Nephron progenitor cell (in vitro differentiated cells): ENCODE data around the gene KLK7.
"Not testable (repeated sequence)": the region's sequence is repeated elsewhere in the genome, so short reads cannot be mapped to it uniquely, and the experiment has no call there.

Experiments
- DNase-seq: peaks from one replicate; pipeline ENCODE4 v3.0.0; 2021
- H3K27ac Mint-ChIP-seq: 2 replicates; pipeline ENCODE4 v1.8.0; 2021; ENCODE audit warnings: mild to moderate bottlenecking, moderate library complexity, mixed read lengths
- H3K27me3 Mint-ChIP-seq: 2 replicates; pipeline ENCODE4 v1.8.0; 2021; ENCODE audit warnings: mild to moderate bottlenecking, low read depth, mixed read lengths; ENCODE audit not compliant: poor library complexity
- H3K36me3 Mint-ChIP-seq: 2 replicates; pipeline ENCODE4 v1.8.0; 2021; ENCODE audit warnings: low read depth, mixed read lengths
- H3K4me1 Mint-ChIP-seq: 2 replicates; pipeline ENCODE4 v1.8.0; 2021; ENCODE audit warnings: mixed read lengths
- H3K4me3 Mint-ChIP-seq: 2 replicates; pipeline ENCODE4 v1.8.0; 2021; ENCODE audit warnings: mild to moderate bottlenecking, moderate library complexity, mixed read lengths
- H3K9me3 Mint-ChIP-seq: 2 replicates; pipeline ENCODE4 v1.8.0; 2021; ENCODE audit warnings: mild to moderate bottlenecking, moderate library complexity, mixed read lengths
- TF ChIP-seq, protein P1 (sequence below): fragments of 200-600 bp; sonication (generic); IDR thresholded peaks from 2 replicates; pipeline ENCODE4 v1.5.0; 2021; ENCODE audit warnings: antibody characterized with exemption

KLK7 gene

DNA sequence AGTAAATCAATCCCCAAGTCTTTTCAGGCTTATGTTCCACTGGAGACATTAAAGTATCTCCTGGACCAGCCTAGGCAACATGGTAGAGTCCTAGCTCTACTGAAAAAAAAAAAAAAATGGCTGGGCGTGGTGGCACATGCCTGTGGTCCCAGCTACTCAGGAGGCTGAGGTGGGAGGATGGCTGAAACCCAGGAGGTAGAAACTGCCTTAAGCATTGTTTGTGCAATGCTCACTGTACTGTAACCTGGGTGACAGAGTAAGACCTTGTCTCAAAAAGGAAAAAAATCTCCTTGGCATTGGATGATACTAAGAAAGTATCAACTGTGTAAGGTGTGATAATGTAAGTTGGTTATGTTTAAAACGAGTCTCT lies 8.9 kb upstream of the KLK7 start:
- TF ChIP-seq, protein P1, sequence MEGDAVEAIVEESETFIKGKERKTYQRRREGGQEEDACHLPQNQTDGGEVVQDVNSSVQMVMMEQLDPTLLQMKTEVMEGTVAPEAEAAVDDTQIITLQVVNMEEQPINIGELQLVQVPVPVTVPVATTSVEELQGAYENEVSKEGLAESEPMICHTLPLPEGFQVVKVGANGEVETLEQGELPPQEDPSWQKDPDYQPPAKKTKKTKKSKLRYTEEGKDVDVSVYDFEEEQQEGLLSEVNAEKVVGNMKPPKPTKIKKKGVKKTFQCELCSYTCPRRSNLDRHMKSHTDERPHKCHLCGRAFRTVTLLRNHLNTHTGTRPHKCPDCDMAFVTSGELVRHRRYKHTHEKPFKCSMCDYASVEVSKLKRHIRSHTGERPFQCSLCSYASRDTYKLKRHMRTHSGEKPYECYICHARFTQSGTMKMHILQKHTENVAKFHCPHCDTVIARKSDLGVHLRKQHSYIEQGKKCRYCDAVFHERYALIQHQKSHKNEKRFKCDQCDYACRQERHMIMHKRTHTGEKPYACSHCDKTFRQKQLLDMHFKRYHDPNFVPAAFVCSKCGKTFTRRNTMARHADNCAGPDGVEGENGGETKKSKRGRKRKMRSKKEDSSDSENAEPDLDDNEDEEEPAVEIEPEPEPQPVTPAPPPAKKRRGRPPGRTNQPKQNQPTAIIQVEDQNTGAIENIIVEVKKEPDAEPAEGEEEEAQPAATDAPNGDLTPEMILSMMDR, result no peak
- no peak overlapping the region for H3K27ac Mint-ChIP-seq

DNA sequence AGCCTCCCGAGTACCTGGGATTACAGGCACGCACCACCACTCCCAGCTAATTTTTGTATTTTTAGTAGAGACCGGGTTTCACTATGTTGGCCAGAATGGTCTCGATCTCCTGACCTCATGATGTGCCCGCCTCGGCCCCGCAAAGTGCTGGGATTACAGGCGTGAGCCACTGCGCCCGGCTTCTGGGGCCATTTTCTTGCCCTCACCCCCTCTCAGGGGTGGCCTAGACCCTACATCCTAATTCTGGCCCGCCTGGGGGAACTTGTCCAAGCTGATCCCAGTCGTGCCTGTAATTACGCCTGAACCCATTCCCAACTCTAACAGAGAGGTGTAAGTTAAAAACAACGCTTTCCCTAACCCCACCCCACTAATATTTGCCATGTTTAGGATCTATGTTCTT lies 699 bp upstream of the KLK7 start:
- DNase-seq, H3K9me3 Mint-ChIP-seq, H3K36me3 Mint-ChIP-seq, H3K27ac Mint-ChIP-seq, H3K4me3 Mint-ChIP-seq: not testable (repeated sequence)
- H3K27me3 Mint-ChIP-seq, result peaks cover 82% of the 10 kb centered on the region
- peaks cover 27% of the 10 kb centered on the region for H3K4me1 Mint-ChIP-seq

More for the DNA sequence above, 8.9 kb upstream of the KLK7 start:
- peaks cover 63% of the 10 kb centered on the region for H3K27me3 Mint-ChIP-seq
- DNase-seq, result no peak
- no peaks in the 10 kb centered on the region for H3K36me3 Mint-ChIP-seq
- H3K4me3 Mint-ChIP-seq, result no peak overlapping the region
- H3K9me3 Mint-ChIP-seq, result peaks cover 3% of the 10 kb centered on the region
- peaks cover 12% of the 10 kb centered on the region for H3K4me1 Mint-ChIP-seq

DNA sequence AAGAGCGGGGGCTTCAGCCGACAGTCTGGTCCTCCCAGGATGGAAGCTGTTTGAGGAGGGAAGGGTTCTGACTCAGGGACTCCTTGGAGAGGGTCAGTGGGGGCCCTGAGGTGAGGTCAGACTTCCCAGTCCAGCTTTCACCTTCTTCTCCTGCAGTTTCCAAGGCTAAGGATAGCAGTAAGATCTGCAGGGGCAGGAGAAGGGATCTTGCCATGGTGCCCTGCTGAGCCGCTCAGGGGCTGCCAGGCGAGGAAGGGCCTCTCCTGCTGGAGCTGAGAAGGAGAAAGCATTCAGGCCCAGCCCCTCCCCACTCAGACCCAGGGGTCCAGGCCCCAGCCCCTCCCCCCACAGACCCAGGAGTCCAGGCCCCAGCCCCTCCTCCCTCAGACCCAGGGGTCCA lies 1.5 kb downstream of the KLK7 start:
- DNase-seq, result no peak
- Mint-ChIP-seq H3K4me1 (peaks cover 50% of the 10 kb centered on the region), H3K27ac (no peak overlapping the region), H3K4me3 (no peak overlapping the region), H3K9me3 (peaks cover 6% of the 10 kb centered on the region), H3K27me3 (peaks cover 63% of the 10 kb centered on the region), H3K36me3 (peaks cover 1% of the 10 kb centered on the region)
- TF ChIP-seq, protein P1, result no peak

DNA sequence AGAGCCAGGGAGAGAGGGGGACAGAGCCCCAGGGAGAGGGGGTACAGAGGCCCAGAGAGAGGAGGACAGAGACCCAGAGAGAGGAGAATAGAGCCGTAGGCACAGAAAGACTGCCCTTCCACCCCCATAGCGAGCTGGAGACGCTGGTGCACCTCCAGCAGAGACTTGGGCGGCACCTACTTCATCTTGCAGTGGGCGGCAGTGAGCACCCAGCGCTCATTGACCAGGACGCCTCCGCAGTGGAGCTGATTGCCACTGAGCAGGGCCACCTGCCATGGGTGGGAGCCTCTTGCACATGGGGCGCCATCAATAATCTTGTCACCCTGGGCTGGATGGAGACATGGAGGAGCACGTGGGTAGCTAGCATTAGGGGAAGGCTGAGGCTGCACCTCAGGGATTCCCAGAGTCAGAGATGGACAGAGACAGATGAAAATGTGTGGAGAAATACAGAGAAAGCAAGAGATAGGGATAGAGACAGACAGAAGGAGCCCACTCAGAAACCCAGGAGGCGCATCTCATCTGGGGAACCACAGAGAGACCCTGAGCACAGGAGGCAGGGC lies 2.0 kb downstream of the KLK7 start:
- Mint-ChIP-seq H3K27me3 (peaks cover 61% of the 10 kb centered on the region), H3K9me3 (peaks cover 8% of the 10 kb centered on the region), H3K4me1 (peaks cover 52% of the 10 kb centered on the region), H3K36me3 (peaks cover 4% of the 10 kb centered on the region), H3K27ac (no peak overlapping the region), H3K4me3 (peak overlapping the region; percentile 23)
- TF ChIP-seq, protein P1, result no peak
- no peak for DNase-seq

DNA sequence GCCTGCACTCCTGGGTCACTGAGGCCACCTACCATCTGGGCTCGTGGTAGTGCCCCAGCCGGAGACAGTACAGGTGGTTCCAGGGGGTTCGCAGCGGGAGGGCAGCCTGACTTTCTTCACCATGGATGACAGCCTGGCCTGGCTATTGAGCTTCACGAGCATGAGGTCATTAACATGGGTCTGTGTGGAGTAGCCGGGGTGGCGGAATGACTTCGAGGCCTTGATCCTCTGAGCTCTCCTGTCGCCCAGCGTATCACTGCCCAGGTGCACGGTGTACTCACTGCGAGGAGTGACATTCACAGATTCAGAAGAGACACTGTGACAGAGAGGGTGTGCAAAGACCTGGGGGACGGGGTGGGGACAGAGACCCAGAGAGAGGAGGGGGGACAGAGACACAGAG lies 3.5 kb downstream of the KLK7 start:
- Mint-ChIP-seq H3K27ac (no peak overlapping the region), H3K36me3 (peaks cover 4% of the 10 kb centered on the region), H3K9me3 (peaks cover 8% of the 10 kb centered on the region), H3K4me1 (peaks cover 65% of the 10 kb centered on the region), H3K4me3 (no peak overlapping the region), H3K27me3 (peaks cover 50% of the 10 kb centered on the region)
- peak; percentile 20 for DNase-seq
- TF ChIP-seq, protein P1, result no peak

DNA sequence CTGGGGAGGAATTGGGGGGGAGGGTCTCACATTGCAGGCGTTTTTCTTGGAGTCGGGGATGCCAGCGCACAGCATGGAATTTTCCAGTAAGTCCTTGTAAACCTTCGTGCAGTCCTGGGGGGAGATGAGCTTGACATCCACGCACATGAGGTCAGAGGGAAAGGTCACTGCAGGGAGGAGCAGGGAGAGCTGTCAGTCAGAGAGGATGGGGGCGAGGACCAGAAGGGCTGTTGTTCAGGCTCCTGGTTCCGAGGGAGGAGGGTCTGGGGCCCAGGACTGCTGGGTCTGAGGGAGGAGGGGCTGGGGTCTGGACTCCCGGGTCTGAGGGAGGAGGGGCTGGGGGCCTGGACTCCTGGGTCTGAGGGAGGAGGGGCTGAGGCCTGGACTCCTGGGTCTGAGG lies 4.0 kb downstream of the KLK7 start:
- no peak overlapping the region for H3K4me3 Mint-ChIP-seq
- peak overlapping the region; percentile 51 for H3K27ac Mint-ChIP-seq
- no peak for DNase-seq
- TF ChIP-seq, protein P1, result no peak
- H3K9me3 Mint-ChIP-seq, result peaks cover 4% of the 10 kb centered on the region
- H3K27me3 Mint-ChIP-seq, result peaks cover 45% of the 10 kb centered on the region
- peaks cover 65% of the 10 kb centered on the region for H3K4me1 Mint-ChIP-seq
- H3K36me3 Mint-ChIP-seq, result peaks cover 4% of the 10 kb centered on the region
